Endothelial cell of umbilical vein (primary cell): ENCODE measurements around the gene PPAN. TPM values are rescaled to one million over a fixed set of nuclear protein-coding genes. Genes with fewer than 3 reads are reported as not detected.

Experiments
- BruUV-seq: library from RNA; stranded (reverse); fragments of 400-500 nt; replicated peaks from 2 replicates; lab custom pipeline; 2021; lab: Mats Ljungman, UMichigan
- CTCF ChIA-PET: fragments of 300-600, 350-600 bp; sonication (Branson Sonifier 250); formaldehyde crosslinking; loops from one replicate; lab custom pipeline; 2021; ENCODE audit warnings: antibody characterized with exemption, inconsistent platforms; lab: Charles Lee
- POLR2A ChIA-PET: fragments of 300-600, 350-600 bp; sonication (Branson Sonifier 250); formaldehyde crosslinking; loops from one replicate; lab custom pipeline; 2021; ENCODE audit warnings: antibody characterized with exemption, inconsistent platforms; lab: Charles Lee
- DNase-seq: peaks from one replicate; pipeline ENCODE4 v3.0.0-alpha.2; 2011; ENCODE audit warnings: low read depth, low spot score
- FAIRE-seq: peaks from 2 replicates; lab custom pipeline; 2011; peaks lifted over from hg19 to GRCh38; lab: Jason Lieb, UNC
- H2AFZ ChIP-seq: 2 replicates; pipeline ENCODE4 v1.6.0; 2012; ENCODE audit warnings: low read depth, low read length, control low read depth, inconsistent platforms
- H3K27ac ChIP-seq: 2 replicates; pipeline ENCODE4 v1.5.1; 2011; ENCODE audit warnings: low read depth, mild to moderate bottlenecking, control low read depth, low read length, moderate library complexity; ENCODE audit not compliant: insufficient read depth
- H3K27me3 ChIP-seq, 2 experiments: 2 replicates each; pipeline versions ENCODE4 v1.6.0 to v1.6.1; 2011; ENCODE audit warnings: low read length in 2 of 2, mixed read lengths in 1 of 2; ENCODE audit not compliant: control insufficient read depth in 2 of 2, insufficient read depth in 2 of 2
- H3K36me3 ChIP-seq, 2 experiments: 2 replicates in 1 of 2; 3 replicates in 1 of 2; pipeline ENCODE4 v1.5.1; 2011; ENCODE audit warnings: low read length in 2 of 2, mild to moderate bottlenecking in 1 of 2, moderate library complexity in 1 of 2; ENCODE audit not compliant: control insufficient read depth in 2 of 2, insufficient read depth in 2 of 2; ENCODE audit errors: extremely low read depth in 1 of 2
- H3K4me1 ChIP-seq: 3 replicates; pipeline ENCODE4 v1.5.1; 2011; ENCODE audit warnings: mild to moderate bottlenecking, low read length; ENCODE audit not compliant: control insufficient read depth, insufficient read depth; ENCODE audit errors: extremely low read depth
- H3K4me2 ChIP-seq: 2 replicates; pipeline ENCODE4 v1.6.1; 2011; ENCODE audit warnings: low read length, control low read depth, mixed read lengths; ENCODE audit not compliant: insufficient read depth
- H3K4me3 ChIP-seq, 3 experiments: fragments of 200-600 bp in 1 of 3; sonication (generic), shearing (Covaris generic) in 1 of 3; replicated peaks in 1 of 3; 2 replicates each; pipeline ENCODE4 v1.5.1; 2011 to 2016; ENCODE audit warnings: control low read depth in 3 of 3, low read length in 3 of 3, mild to moderate bottlenecking in 2 of 3, inconsistent platforms in 1 of 3, low read depth in 1 of 3, moderate library complexity in 1 of 3; ENCODE audit not compliant: insufficient read depth in 1 of 3
- H3K79me2 ChIP-seq: 2 replicates; pipeline ENCODE4 v1.6.0; 2012; ENCODE audit warnings: low read length, inconsistent platforms; ENCODE audit not compliant: control insufficient read depth, insufficient read depth
- H3K9ac ChIP-seq: replicated peaks from 2 replicates; pipeline ENCODE3; 2011; ENCODE audit warnings: low read length, control low read depth; ENCODE audit not compliant: insufficient read depth; ENCODE audit errors: extremely low read depth
- H3K9me1 ChIP-seq: replicated peaks from 3 replicates; pipeline ENCODE4 v1.6.0; 2011; ENCODE audit warnings: mild to moderate bottlenecking, low read length; ENCODE audit not compliant: control insufficient read depth, insufficient read depth; ENCODE audit errors: extremely low read depth
- H3K9me3 ChIP-seq: replicated peaks from 2 replicates; pipeline ENCODE4 v1.5.1; 2012; ENCODE audit warnings: low read length, inconsistent platforms; ENCODE audit not compliant: control insufficient read depth, insufficient read depth
- H4K20me1 ChIP-seq: replicated peaks from 2 replicates; pipeline ENCODE3; 2011; ENCODE audit warnings: mild to moderate bottlenecking, low read length; ENCODE audit not compliant: control insufficient read depth, insufficient read depth; ENCODE audit errors: extremely low read depth
- FOS ChIP-seq: IDR thresholded peaks from 2 replicates; pipeline ENCODE4 v1.6.1; 2011; ENCODE audit warnings: mild to moderate bottlenecking, low read length, moderate library complexity, borderline replicate concordance; ENCODE audit not compliant: insufficient read depth
- GATA2 ChIP-seq: IDR thresholded peaks from 2 replicates; pipeline ENCODE4 v1.7.0; 2011; ENCODE audit warnings: low read depth, mild to moderate bottlenecking, moderate library complexity, mixed read lengths, low read length; ENCODE audit not compliant: insufficient read length, insufficient read depth
- JUN ChIP-seq: IDR thresholded peaks from 2 replicates; pipeline ENCODE4 v1.6.1; 2011; ENCODE audit warnings: borderline replicate concordance, low read depth; ENCODE audit not compliant: insufficient read length, insufficient read depth
- MYC ChIP-seq: IDR thresholded peaks from one replicate; pipeline ENCODE4 v1.6.1; 2011; ENCODE audit warnings: mild to moderate bottlenecking, low read depth, low read length
- POLR2A ChIP-seq: IDR thresholded peaks from 2 replicates; pipeline ENCODE4 v1.6.1; 2012; ENCODE audit warnings: low read depth, mild to moderate bottlenecking, control low read depth, low read length
- POLR2AphosphoS5 ChIP-seq: IDR thresholded peaks from 2 replicates; pipeline ENCODE4 v1.6.1; 2012; ENCODE audit warnings: low read depth, mild to moderate bottlenecking, control low read depth, low read length, moderate library complexity; ENCODE audit not compliant: insufficient read depth
- dilution Hi-C: fragments of 300-500 bp; cut with MboI; formaldehyde crosslinking; loops from one replicate; pipeline ENCODE4 v1.15.0; 2019; ENCODE audit warnings: low sequenced_read_pairs; ENCODE audit not compliant: extremely low pct_ligation_motif_present
- intact Hi-C: fragments of 100-400 bp; cut with micrococcal nuclease; formaldehyde crosslinking; loops from one replicate; pipeline ENCODE4 v1.10.0; 2022
- polyA plus RNA-seq, 4 experiments: library from polyadenylated mRNA; depleted of rRNA in 3 of 4; stranded (reverse) in 3 of 4; unstranded in 1 of 4; fragments of >200 nt; gene quantifications; 2 replicates each; pipeline versions ENCODE4 v1.2.1 to v1.2.3, GENCODE V29; 2011 to 2012; ENCODE audit warnings: missing spikeins in 1 of 4
- total RNA-seq: library from RNA; stranded (reverse); gene quantifications from 2 replicates; pipeline ENCODE4 v1.2.3, GENCODE V29; 2021
- TF ChIP-seq, protein P1 (sequence below): IDR thresholded peaks from 2 replicates; pipeline ENCODE4 v1.6.1; 2011; ENCODE audit not compliant: insufficient read depth, insufficient read length
- TF ChIP-seq, protein P2 (sequence below), 2 donors: IDR thresholded peaks; 1 replicate in 1 of 2; 2 replicates in 1 of 2; pipeline ENCODE4 v1.5.1; 2011; ENCODE audit warnings: low read length in 2 of 2, mild to moderate bottlenecking in 2 of 2, moderate library complexity in 2 of 2, control low read depth in 1 of 2, inconsistent platforms in 1 of 2, low read depth in 1 of 2; ENCODE audit not compliant: insufficient read depth in 1 of 2; ENCODE audit errors: extremely low read depth in 1 of 2

PPAN gene
- total and polyA plus RNA-seq, 2 donors (not counting 3 experiments of a cell fraction or from before 2014, with no cell fraction given): 27.6 to 51.6 TPM

DNA sequence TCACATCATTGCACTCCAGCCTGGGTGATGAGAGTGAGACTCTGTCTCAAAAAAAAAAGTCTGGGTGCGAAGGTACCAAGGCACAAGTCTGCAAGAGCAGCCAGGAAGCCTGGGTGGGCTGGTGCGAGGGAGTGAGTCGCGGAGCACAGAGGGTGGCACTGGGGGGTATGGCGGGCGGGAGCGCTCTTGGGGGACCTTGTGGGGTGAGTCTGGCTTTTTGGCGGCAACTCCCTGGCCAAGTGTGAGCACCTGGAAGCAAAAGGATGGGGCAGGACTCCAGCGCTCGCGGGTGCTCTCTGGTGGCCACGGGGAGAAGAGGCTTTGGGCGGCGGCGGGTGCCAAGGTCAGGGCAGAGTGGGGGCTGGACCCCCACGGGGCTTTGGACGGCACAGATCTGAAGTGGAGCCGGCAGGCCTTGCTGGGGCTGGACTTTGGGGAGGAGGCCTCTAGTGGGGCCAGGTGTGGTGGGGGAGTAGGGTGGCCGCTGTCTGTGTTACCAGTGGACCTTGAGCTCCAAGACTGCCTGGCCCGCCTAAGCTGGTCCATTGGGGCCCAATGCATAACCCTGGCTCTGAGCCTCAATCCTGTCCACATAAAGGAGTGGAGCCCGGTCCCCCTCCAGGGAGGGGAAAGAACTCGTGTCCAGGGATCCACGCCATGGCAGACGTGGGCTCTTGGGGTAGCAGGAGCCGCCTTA, 6.9 kb downstream of the PPAN start:
- no peaks in the 10 kb centered on the region for H3K9me1 ChIP-seq
- CTCF ChIA-PET: interaction anchor here (0.6 to 2.5 kb wide), 11 partner anchors 9 to 182 kb away, joined by 3 to 11 read pairs (median 3); partner anchors contain the start of gene ANGPTL6
- no peak overlapping the region for H2AFZ ChIP-seq
- no peak overlapping the region for H3K4me3 ChIP-seq
- H4K20me1 ChIP-seq: no peaks in the 10 kb centered on the region
- no TSS peak for BruUV-seq
- H3K79me2 ChIP-seq: peaks cover 13% of the 10 kb centered on the region
- no peak overlapping the region for H3K9ac ChIP-seq
- dilution Hi-C loops (no loop called here), intact Hi-C loops (no loop called here)
- no peaks in the 10 kb centered on the region for H3K27me3 ChIP-seq
- H3K4me2 ChIP-seq: no peak overlapping the region
- FAIRE-seq (peak; percentile 72), DNase-seq (no peak)
- peaks cover 8 to 54% of the 10 kb centered on the region in 2 experiments for H3K36me3 ChIP-seq
- no peak overlapping the region for H3K27ac ChIP-seq
- no peaks in the 10 kb centered on the region for H3K4me1 ChIP-seq
- TF ChIP-seq FOS: no peak
- no peak for TF ChIP-seq GATA2
- no peak for TF ChIP-seq JUN
- TF ChIP-seq, protein P1, sequence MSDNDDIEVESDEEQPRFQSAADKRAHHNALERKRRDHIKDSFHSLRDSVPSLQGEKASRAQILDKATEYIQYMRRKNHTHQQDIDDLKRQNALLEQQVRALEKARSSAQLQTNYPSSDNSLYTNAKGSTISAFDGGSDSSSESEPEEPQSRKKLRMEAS: no peak
- TF ChIP-seq POLR2A: peak; percentile 86
- TF ChIP-seq, protein P2, sequence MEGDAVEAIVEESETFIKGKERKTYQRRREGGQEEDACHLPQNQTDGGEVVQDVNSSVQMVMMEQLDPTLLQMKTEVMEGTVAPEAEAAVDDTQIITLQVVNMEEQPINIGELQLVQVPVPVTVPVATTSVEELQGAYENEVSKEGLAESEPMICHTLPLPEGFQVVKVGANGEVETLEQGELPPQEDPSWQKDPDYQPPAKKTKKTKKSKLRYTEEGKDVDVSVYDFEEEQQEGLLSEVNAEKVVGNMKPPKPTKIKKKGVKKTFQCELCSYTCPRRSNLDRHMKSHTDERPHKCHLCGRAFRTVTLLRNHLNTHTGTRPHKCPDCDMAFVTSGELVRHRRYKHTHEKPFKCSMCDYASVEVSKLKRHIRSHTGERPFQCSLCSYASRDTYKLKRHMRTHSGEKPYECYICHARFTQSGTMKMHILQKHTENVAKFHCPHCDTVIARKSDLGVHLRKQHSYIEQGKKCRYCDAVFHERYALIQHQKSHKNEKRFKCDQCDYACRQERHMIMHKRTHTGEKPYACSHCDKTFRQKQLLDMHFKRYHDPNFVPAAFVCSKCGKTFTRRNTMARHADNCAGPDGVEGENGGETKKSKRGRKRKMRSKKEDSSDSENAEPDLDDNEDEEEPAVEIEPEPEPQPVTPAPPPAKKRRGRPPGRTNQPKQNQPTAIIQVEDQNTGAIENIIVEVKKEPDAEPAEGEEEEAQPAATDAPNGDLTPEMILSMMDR (IDR thresholded peaks at IDR 0.05; ENCODE audit: extremely low read depth in 1 of 2, insufficient read depth in 1 of 2, low read depth in 1 of 2, low read length in 2 of 2): peak; percentile 65 to 81
- peak; percentile 68 for TF ChIP-seq POLR2AphosphoS5
- no peak for TF ChIP-seq MYC
- POLR2A ChIA-PET: no interaction called here
- H3K9me3 ChIP-seq: no peaks in the 10 kb centered on the region
